GM21825 (cell line): ENCODE measurements around the gene PLCB1.
"Not testable (repeated sequence)": the region's sequence is repeated elsewhere in the genome, so short reads cannot be mapped to it uniquely, and the experiment has no call there.

Experiments used
- ATAC-seq: cut with Tn5 transposase; IDR thresholded peaks from one replicate; pipeline ENCODE4 v1.9.1; 2021; ENCODE audit warnings: mild to moderate bottlenecking, moderate library complexity; ENCODE audit not compliant: unreplicated experiment

The PLCB1 gene

GRCh38 chr20:8363970-8364733 is 232.1 kb downstream of the PLCB1 start:
- ATAC-seq = no peak

- ATAC-seq = no peak
Observed at GRCh38 chr20:8364734-8365078, 232.6 kb downstream of the PLCB1 start.

DNA sequence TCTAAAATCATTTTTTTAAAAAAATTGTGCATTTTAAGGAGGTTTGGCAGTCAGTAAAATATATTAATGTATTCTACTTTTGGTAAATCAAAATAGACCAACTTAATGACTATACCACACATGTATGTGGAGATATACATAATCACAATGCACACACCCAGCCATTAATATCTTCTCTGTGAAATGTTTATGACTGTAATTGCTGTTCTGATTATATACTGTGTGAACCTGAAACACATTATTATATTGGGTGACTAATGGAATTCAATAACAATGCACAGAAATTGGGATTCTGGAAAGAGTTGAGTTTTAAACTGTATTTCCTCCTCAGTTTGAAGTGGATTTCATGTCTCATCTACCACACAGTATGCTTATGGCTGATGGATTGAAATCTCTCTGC is 233.6 kb downstream of the PLCB1 start:
- no peak for ATAC-seq

GRCh38 chr20:8366303-8366923 is 234.3 kb downstream of the PLCB1 start:
- no peak for ATAC-seq

- no peak for ATAC-seq
Observed at GRCh38 chr20:8367689-8368088, 235.6 kb downstream of the PLCB1 start.

GRCh38 chr20:8368670-8369069 is 236.6 kb downstream of the PLCB1 start:
- no peak for ATAC-seq

DNA sequence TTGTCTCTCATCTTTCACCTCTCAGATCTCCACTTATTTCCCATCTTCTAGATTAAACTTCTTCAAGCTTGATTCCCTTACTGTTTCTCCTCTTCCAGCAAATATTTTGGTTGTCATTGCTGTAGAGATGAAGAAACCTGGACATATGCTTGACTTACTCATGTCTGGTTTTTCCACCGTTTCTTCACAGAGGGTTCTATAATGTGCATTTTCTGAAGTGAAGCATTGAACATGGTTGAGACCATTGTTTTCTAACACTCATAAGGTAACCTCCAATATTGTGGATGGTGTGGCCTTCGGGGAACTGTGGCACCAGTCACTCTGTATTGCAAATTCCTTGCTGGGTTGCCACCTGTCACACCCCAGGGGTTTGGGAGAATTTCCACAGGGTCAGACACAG is 237.2 kb downstream of the PLCB1 start:
- no peak for ATAC-seq

DNA sequence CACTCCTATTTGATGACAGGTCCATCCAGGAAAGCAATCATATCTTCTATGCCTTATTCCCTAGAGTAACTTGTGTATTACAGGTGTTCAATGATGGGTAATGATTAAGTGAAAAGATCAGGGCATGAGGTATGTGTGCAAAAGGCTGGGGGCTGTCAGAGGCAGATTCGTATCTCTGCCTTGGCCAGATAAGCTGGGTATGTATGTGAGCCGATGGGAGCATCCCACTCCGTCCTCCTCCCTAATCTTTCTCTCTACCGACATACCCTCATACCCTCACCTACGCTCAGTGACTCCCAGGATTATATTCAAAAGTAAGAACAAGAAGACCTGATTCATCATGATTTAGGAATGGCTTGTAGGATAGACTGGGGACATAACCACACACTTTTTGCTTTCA is 238.7 kb downstream of the PLCB1 start:
- ATAC-seq = no peak

DNA sequence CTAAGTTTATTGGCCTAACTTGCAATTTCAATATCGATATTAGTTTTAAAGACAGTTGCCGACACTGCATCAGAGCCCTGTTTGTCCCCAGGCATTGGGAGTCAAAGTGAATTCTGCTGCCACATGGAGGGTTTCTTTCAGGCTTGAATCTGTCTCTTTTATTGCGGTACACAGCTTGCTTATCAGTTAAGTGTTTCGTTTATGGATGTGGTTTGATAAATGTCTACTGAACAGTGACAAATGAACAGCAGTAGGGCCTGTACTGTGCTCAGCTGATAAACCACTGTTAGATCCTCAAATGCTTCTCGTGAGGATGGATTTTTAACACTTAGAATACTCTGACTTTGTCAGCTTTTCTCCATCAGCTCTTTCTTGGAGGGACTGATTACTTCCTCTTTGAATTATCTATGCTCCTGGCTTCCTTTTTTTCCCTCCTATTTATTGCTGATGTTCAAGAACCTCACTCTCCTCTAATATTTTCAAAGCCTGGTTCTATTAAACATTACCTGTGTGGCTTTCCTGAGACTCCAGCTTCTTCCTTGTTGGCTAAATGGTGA is 240.8 kb downstream of the PLCB1 start:
- no peak for ATAC-seq

GRCh38 chr20:8373579-8373978 is 241.5 kb downstream of the PLCB1 start:
- ATAC-seq = no peak

GRCh38 chr20:8375898-8376297 is 243.8 kb downstream of the PLCB1 start:
- ATAC-seq = no peak

GRCh38 chr20:8376940-8377339 is 244.9 kb downstream of the PLCB1 start:
- no peak for ATAC-seq

DNA sequence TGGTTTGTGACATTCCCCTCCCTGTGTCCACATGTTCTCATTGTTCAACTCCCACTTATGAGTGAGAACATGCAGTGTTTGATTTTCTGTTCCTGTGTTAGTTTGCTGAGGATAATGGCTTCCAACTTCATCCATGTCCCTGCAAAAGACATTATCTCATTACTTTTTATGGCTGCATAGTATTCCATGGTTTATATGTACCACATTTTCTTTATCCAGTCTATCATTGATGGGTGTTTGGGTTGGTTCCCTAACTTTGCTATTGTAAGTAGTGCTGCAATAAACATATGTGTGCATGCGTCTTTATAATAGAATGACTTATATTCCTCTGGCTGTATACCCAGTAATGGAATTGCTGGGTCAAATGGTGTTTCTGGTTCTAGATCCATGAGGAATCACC is 247.1 kb downstream of the PLCB1 start:
- ATAC-seq = not testable (repeated sequence)

DNA sequence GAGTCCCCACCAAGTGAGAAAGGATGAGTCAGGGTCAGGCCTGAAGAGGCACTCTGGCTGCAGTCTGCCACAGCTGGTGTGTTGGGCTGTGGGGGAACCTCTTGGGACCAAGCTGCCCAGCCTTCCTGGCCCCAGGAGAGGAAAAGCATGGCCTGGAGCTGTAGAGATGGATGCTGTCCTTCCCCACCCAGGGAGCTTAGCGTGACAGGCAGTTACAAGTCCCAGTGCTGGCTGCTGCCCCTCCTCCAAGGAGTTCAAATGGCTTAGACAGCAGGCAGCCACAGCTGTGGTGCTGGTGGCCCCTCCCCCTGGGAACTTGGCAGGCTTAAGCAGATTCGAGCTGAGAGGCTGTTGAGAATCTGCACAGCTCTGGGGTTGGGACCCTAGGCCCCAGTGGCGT is 253.2 kb downstream of the PLCB1 start:
- no peak for ATAC-seq

GRCh38 chr20:8386991-8387390 is 254.9 kb downstream of the PLCB1 start:
- ATAC-seq = no peak

DNA sequence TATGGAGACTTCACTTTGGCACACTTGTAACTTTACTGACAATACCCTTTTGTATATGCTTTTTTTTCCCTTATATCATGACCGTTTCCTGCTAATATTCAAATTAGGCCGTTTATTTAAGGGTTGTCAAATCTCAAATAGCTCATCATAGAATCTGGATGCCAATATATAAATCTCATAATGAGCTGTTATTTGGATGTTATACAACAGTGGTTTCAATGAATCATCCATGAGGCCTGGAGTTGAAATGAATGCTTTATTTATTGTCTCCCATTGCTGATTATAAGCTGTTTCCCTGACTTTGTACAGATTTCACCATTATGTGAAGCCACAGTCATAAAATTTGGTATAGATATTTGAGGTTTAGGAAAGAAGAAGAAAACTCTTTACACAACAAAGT is 256.1 kb downstream of the PLCB1 start:
- ATAC-seq = no peak

DNA sequence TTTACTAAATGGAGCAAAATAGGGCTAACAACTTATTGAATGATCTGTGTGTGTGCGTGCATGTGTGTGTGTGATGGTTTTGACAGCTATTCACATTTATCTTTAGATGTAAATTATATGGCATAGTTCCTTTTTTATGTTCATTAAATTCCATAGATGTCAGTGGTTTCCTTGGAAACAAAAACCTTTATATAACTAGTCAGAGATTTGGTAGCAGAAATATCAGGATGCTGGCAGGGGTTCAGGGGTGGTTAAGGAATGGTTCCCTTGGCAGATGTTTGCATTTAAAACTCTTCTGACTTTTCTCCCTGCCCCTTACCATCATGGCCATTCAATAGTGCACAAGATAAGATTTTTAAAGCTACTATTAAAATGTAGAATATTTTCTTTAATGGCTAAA is 256.6 kb downstream of the PLCB1 start:
- no peak for ATAC-seq

GRCh38 chr20:8389381-8390036 is 257.4 kb downstream of the PLCB1 start:
- no peak for ATAC-seq

DNA sequence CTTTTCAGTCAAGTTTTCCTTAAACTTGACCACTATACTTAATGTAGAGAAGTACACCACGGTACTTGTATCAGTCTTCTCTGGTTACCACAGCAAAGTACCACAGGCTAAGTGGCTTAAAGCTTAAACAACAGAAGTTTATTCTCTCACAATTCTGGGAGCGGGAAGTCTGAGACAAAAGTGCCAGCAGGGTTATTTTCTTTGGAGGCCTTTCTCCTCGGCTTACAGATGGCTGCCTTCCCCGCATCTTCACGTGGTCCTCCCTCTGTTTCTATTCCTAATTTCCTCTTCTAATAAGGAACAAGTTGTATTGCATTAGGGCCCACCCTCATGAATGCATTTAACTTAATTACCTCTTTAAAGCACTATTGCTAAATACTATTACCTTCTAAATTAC is 258.0 kb downstream of the PLCB1 start:
- no peak for ATAC-seq

- ATAC-seq = no peak
Observed at GRCh38 chr20:8390500-8390899, 258.4 kb downstream of the PLCB1 start.

- no peak for ATAC-seq
Observed at GRCh38 chr20:8393381-8393780, 261.3 kb downstream of the PLCB1 start.
